ENCODE measurements around the gene TANC1.

TANC1 gene

DNA sequence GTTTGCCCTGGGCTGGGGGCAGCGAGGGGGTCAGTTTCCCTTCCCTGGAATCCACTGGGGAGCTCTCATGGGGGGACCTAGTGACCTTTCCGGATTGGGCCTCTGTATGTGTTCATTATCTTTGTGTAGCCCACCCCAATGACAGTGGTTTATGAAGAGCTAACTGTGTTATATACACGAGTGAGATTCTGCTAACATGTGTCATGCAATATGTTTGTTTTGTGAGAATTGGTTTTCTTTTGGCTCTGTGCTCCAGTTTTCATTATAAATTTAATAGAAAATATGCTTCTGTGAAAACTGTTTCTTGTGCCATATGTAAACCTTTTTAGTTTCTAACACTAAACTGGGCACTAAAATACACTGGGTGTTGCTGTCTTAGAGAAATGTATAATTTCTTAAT, 207.5 kb downstream of the TANC1 start:
- no peak for DNase-seq

DNA sequence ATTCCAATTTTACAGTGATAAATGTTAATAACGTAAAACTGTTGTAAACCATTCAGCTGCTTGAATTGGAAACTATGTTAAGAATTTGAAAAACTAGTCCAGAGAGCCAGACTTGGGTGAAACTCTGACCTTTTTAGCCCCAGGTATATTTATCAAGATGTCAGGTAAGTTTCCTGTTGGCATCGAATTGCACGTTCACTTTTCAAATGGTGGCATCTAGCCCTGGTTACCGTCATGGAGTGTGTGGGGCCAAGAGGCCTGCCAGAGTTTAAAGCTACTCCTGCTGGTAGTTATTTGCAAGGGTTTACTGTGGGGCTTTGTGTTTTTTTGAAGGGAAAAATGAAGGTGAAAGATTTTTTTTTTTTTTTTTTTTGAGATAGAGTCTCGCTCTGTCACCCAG, 208.1 kb downstream of the TANC1 start:
- DNase-seq, result no peak

DNA sequence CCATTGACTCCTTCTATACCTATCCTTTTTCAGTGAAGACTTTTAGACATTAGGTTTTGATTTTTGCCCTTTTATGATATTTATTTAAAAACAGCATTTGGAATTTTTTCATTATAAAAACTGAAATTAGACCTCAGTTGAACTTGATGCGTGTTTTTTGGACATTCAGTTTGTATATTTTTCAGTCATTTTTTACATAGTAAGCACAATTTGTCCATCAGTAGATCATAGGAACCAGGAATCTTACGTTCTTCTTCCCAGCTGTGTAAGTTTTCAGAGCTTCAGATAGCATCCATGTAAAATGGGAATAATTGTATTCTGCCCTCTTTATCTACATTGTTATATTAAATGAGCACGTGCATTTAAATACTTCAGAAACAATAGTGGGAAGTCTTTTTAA, 208.9 kb downstream of the TANC1 start:
- no peak for DNase-seq

DNA sequence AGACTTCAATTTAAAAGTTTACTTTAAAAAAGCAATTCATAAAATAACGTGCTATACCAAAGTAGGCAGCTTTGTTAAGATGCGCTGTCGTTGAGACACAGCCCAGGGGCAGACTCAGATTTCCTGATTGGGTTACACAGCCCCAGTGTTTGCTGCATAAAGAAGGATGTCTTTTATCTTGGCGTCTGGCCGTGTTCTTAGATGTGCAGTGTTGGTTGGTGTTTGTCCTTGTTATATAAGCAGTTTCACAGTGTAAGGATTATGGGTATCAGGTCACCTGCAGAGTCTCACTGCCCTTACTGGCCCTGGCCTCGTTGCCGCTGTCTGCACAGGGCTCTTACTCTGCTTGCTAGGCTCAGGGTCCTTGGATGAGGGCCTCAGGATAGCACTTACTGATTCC, 209.5 kb downstream of the TANC1 start:
- DNase-seq, result no peak

DNA sequence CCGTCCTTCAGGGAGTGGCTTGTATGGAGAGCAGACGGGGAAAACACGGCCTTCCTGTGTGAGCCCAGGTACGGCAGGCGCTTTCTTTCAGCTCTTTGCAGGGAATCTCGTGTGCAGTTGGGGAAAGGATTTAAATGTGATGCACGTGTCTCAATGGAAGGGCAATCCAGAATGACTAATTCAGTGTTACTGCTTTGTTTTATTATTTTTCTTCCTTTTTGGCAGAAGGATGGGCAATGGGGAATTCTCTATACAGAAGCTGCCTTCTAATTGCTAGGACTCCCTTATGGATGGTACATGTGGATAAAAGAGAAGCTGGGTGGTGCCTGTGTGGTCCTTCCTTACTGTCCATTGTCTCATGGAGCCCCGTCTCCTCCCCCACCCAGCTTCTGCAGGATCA, 210.7 kb downstream of the TANC1 start:
- no peak for DNase-seq

DNA sequence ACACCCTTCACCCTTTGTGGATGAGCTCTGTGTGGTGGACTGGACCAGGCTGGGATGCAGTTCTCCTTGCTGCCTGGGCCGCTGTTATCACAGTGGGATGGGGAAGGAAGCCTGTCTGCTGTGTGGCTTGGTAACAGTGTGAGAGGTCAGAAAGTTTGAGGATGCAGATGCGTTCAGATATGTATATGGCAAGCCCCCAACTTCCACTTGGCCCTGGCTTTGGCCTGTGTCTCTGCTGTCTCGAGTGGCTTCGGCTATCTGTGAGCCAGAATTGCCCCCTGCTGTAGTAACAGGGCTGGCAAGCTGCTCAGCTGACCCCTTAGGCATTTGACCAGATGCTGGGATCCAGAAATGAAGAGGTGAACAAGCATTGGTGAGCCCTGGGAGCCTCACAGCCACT, 211.3 kb downstream of the TANC1 start:
- DNase-seq, result no peak

DNA sequence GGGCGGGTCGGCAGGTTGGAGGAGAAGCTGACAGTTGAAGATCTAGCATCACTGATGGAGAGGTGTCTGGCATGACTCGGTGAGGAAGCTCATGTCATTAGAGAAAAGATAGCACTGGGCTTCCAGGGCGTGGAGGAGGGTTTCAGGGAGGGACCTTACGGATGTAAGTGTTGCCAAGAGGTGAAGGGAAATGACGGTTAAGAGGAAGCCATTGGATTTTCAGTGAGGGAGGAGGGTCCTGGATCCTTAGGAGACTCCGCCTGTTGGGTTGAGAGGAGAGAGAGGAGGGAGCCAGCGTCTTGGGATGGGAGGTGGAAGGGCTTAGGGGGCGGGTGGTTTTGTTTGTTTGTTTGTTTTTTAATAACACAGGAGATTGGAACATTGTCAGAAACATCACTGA, 214.9 kb downstream of the TANC1 start:
- DNase-seq, result no peak

DNA sequence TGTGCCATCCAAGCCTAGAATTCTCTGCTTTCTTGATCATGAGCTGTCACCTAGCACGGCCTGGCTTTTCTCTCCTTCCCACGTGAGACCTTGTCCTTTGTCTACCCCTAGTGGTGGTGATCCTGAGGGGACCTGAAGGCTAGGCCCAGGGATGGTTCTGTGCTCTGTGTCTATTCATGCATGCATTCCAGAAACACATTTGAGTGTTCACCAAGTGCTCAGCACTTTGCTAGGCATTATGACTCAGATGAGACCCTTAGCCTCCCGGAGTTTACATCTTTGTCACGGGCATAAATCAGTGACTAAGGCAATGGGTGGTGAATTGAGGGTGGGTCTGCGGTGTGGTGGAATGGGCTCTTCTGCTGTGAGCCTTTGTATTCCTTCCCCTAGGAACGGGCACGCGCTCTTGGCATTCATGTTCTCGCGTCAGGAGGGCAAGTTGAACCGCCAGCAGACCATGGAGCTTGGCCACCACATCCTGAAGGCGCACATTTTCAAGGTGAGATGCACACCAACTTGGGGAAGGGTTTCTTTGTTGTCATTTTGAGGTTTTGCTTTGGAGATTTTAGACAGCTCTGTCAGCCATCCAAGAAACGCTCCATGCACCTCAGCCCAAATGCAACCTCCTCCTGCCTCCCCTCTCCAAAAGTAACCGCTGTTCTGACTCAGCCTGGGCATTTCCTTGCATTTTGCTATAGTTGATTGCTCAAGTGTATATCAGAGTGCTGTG, 217.1 kb downstream of the TANC1 start:
- peak in 1 of 2 experiments; percentile 32 for DNase-seq

DNA sequence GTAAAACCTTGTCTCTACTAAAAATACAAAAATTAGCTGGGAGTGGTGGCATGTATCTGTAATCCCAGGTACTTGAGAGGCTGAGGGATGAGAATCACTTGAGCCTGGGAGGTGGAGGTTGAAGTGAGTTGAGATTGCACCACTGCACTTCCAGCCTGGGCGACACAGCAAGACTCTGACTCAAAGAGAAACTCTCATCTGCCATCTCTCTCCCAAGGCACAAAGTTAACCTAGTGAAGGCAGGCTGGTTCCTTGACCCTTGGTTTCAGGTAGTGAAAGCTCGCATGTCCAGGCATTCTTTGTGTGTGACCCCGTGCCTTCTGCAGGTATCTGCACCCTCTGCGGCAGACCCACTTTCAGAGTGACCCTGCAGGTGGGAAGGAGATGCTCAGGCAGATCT, 218.0 kb downstream of the TANC1 start:
- no peak for DNase-seq

DNA sequence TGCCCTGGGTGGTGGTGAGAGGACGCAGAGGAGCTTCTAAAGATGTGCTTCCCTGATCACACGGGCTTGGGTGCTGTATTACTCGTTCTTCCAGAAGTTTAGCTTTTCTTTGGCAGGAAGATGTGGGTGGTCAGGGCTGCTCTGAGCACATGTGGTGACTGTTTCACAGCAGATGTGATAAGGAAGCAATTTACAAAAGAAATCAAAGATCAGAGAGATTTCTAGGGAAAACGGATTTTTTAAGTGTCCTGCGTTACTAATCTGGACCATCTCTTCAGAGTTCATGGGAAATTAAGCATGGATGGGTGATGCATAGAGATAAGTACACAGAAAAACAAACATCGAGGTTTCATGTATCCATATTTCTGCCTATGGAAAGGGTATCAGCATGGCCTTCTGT, 218.7 kb downstream of the TANC1 start:
- no peak for DNase-seq

DNA sequence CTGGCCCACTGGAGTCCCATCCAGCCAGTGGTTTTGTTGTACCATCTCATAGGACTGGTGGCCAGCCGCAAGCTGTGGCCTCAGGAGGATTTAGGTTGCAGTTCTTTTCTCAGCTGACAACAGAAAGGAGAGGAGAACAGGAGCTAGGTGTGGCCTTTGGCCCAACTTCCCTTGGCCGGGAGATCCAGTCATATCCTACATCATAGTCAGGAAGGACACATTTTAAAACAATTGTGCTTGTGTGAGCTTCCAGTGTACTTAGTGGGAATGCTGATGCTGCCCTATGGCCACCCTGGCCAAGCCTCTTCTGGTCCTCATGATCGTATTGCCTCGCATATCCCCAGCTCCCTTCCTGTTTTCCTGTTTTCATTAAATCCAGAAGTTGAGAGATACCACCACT, 220.0 kb downstream of the TANC1 start:
- DNase-seq, result no peak

DNA sequence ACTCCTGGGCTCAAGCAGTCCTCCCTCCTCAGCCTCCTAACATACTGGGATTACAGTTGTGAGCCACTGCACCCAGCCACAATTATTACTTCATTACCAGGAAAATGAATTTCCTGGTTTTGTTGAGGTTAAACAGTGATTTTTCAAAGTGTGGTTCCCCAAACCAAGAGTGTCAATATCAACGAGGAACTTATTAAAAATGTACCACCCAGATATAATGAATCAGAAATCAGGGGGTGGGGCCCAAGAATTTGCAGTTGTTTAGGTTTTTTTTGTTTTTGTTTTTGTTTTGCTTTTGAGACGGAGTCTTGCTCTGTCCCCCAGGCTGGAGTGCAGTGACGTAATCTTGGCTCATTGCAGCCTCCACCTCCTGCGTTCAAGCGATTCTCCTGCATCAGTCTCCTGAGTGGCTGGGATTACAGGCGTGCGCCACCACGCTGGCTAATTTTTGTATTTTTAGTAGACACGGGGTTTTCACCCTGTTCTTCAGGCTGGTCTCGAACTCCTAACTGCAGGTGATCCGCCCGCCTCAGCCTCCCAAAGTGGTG, 224.0 kb downstream of the TANC1 start:
- DNase-seq, result no peak

DNA sequence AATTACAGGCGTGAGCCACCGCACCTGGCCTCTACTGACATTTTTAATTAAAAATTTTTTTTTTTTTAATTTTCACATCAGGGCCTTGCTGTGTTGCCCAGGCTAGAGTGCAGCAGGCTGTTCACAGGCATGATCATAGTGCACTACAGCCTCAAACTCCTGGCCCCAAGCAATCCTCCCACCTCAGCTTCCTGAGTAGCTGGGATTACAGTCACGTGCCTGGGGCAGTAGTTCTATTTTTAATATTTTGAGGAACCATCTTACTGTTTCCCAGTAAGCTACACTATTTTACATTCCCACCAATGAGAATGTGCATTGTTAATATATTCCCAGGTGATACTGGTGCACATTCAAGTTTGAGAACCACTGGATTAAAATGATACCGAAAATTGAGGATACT, 225.4 kb downstream of the TANC1 start:
- DNase-seq, result no peak

DNA sequence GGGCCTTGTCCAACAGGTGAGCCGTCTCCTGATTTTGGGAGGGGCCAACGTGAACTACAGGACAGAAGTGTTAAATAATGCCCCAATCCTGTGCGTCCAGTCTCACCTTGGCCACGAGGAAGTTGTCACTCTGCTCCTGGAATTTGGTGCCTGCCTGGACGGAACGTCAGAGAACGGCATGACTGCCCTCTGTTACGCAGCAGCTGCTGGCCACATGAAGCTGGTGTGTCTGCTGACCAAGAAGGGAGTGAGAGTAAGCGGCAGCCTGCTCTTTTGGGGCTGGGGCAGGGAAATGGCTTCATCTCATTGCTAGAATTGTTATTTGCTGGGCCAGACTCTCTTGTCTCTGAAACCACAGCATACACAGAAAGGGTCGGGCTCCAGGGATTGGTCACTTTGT, 225.8 kb downstream of the TANC1 start:
- no peak for DNase-seq

DNA sequence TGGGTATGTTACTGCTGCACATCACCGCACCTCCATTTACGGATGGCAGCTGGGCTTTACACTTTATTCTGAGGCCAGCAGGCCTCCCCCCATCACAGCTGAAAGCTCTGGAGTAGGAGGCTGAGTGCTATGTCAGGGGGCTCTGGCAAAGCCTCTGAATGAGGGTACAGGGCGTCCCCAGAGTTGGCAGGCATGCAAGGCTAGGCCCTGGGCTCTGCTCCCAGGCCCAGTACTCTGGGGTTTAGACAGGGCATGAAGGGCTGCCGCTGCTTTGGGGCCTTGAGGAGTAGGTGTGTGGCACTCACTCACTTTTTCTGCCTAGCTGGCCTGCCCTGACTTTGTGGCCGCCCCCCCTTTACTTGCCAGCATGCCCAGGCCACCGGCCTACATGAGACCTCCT, 227.3 kb downstream of the TANC1 start:
- no peak for DNase-seq

DNA sequence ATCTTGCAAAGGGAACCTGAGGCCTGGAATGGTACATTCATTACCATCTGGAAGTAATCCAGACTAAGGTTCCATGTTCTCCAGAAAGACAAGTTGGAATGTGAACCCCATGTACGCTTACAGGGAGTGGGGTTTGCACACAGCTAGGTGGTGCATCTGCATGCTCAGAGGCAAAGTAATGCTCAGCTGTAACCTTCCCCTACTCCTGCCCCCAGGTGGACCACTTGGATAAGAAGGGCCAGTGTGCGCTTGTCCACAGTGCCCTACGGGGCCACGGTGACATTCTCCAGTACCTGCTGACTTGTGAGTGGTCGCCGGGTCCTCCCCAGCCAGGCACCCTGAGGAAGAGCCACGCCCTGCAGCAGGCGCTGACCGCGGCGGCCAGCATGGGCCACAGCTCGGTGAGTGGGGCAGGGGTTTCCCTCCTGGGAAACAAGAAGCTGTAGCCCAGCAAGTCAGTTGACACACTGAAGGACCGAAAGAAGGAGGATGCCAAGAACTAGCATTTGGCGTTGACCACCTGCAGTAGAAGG, 228.0 kb downstream of the TANC1 start:
- no peak for DNase-seq

DNA sequence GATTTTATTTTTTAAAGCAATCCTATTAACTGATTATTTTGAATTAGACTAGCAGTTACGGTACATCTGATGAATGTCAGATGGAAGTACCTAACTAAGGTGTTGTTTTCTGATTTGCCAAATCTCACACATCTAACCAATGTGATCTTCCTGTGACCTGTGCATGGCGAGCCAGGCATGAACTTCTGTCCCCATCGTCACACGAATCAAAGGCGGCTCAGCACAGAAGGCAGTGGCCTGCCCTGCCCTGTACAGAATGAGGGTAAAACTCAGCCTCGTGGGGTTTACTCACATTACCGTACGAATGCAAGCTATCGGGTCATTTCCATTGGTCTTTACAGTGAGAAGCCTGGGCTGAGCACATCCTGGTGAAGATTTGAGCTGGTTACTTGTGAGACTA, 230.8 kb downstream of the TANC1 start:
- DNase-seq, result no peak

DNA sequence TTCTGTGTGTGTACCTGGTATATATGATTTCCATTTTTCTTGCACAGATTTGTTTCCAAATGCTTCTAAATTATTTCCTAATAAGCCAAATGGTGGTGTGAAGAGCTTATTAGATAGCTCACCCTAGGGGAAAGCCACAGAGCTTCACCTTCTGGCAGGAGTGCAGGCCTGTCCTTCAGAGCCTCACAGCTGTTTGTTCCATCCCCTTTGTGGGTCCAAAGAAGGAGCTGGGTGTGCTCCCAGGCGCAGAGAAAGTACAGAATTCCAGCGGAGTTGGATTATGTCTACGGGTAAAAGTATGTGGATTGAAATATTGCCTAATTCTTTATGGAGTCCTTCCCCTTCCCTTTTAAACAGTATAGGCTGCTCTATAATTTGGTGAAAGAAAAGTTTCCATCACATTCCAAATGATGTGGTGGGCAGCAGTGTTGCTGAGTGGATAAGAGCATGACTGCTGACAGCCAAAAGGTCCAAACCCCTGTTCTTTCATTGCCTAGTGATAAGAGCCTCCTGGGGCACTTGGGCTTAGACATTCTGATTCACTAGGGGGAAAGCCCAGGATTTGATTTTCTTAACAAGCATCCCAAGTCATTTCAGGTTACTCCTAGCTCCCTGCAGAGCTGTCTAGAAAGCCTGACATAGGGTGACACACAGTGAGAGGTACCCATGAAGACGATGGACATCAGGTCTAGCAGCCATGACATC, 231.5 kb downstream of the TANC1 start:
- no peak for DNase-seq

DNA sequence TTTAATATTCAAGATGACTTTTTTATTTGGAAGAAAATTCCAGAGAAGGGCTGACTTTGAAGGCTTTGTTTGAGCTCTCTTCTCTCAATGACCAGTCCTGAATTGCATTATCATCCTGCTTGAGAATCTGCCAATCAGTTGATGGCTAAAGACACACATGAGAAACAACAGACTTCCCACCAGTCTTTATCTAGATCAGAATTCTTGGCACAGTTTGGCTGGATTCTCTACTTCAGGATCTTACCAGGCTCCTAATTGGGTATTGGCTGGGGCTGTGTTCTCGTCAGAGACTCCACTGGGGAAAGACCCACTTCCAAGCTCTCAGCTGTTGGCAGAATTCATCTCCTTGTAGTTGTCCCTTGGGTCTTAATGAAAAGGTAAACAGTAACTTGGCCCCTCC, 232.1 kb downstream of the TANC1 start:
- DNase-seq, result no peak

DNA sequence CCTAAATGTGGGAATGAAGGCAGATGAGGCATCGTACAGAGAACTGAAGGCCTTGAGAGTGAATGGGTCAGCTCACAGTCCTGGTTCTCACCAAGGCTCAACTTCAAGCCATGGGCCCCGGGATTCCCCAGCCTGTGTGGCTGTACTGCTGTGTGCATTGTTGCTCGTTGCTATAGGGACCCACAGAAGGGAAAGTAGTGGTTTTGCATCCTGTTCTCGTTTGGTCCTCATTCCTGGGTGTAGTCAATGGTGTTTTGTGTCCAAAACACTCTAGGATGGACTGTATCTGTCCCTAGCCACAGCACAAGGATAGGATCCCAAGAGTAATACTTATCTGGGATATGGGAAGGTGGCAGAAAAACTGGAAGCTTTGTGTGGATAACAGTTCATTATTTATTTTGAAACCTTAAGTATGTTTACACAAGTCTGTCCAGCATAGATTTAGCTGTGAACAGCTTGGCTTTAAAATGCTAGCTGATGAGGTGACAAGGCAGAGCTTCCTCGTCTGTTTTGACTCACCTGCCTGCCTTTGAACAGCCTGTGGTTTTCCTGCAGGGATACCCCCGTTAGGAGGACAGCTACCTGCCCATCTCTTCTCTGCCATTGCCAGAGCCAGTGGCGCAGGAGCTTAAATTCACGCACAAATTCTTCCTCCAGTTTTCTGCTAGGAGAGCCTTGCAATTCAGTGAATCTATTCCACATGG, 233.1 kb downstream of the TANC1 start:
- no peak for DNase-seq

DNA sequence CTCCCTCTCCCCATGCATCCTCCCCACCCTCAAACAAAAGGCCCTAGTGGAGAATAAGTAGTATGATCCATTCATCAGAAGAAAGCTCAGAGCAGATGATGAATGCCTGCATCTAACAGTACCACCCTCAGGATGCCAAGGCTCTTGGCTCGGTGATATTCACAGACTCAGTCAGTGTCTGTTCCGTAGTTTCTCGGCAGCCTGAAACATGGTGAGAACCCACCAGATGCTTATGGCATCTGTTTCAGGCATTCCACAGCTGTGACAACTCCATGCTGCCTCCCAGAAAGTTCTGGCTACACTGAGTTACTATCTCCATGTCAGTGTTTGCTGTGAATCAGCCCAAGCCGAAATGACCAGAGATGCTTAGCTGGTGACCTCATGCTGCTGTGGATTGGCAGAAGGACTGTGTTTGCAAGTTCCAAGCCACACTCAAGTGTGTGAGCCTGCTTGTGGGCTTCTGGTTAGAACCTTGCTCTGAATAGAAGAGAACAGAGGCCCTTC, 234.2 kb downstream of the TANC1 start:
- DNase-seq, result no peak

DNA sequence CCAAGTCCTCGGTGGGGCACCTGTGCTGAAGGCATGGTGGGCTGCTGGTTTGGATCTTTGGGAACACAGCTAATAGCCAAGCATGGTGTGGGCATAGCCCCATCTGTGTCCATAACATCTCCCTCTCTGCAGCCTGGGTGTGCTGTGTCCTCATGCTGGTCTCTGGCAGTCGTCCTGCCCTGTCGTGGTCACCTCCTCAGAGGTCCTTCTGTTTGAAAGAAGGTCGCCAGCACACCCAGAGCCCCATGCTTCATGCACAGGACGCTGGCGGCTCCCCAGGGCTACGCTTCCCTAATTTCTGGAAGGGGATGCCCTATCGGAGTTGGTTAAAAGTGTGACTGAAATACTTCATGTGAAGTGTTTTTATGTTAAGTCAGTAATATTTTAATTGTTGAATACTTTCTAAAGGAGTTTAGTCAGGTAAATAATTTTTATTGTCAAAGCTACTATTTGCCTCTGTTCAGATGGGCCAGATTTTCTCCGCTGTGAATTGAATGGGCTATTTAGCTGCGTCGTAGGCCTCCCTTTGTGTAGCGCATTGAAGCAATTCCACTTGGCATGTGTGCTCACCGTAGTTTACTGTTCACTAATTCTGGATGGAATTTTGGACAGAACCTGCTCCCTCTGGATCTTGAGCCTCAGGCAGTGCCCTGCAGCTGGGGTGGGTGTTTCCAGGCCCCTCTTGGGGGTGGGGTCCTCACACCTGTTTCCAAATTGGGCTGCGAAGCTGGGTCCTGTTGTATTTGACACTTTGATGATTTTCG, 236.1 kb downstream of the TANC1 start:
- DNase-seq, result no peak
